ENCODE results near the gene CC2D1A. TPM values are rescaled to one million over a fixed set of nuclear protein-coding genes. Genes with fewer than 3 reads are reported as not detected.

Gene CC2D1A
- total RNA-seq, 1 donor from 2014 or later = 36.9 TPM

DNA sequence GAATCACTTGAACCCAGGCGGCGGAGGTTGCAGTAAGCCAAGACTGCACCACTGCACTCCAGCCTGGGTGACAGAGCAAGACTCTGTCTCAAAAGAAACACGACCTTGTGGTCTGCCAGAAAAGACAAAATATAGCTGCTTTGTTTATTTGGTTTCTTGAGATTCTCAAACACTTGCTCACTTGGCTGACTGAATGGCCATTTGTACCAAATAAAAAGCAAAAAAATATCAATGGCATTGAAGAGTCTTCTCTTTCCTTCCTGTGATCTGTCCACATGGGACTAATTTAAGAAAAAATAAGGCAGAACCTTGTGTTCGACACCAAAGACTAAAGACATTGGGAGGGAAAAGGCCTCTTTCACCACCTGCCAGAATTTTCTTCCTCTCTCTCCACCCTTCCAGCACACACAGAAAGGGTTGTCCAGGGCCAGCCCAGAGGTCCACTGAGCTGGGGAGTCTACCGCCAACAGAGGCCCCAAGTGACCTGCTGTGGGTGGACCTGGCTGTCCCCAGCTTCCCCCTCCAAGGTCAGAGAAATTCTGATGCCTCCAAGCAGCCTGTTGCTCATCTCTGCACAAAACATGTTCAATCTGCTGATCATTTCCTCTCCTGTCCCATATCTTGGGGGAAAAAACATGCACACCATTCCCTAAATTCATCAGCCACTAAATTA, 6.0 kb upstream of the CC2D1A start:
- no peak for DNase-seq (ENCODE audit: low spot score)
- Mint-ChIP-seq H3K4me1 (ENCODE audit: low read depth) (peaks cover 3% of the 10 kb centered on the region), H3K36me3 (ENCODE audit: low read depth) (peaks cover 3% of the 10 kb centered on the region), H3K9me3 (no peaks in the 10 kb centered on the region), H3K27me3 (ENCODE audit: low read depth) (no peaks in the 10 kb centered on the region), H3K27ac (no peak overlapping the region), H3K4me3 (ENCODE audit: low read depth) (no peak overlapping the region)
- intact Hi-C loops (cut with micrococcal nuclease) = no loop called here

DNA sequence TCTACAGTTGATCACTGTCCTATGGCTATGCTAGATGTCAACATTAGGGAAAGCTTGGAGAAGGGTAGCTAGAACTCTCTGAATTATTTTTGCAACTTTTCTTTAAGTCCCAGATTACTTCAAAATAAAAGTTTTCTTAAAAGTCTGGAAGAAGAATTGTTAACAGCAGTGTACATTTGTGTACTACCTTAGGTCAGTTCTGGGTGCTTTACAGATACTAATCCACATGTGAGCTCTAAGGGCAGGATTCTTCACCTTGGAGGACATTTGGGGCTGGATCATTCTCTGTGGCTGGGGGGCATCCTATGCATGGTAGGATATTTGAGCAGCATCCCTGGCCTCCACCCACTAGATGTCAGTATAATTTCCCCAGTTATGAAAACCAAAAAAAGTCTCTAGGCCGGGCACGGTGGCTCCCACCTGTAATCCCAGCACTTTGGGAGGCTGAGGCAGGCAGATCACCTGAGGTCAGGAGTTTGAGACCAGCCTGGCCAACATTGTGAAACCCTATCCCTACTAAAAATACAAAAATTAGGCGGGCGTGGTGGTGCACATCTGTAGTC, 2.9 kb upstream of the CC2D1A start:
- intact Hi-C loops (cut with micrococcal nuclease) = no loop called here
- Mint-ChIP-seq H3K36me3 (ENCODE audit: low read depth) (peaks cover 3% of the 10 kb centered on the region), H3K27me3 (ENCODE audit: low read depth) (no peaks in the 10 kb centered on the region), H3K9me3 (no peaks in the 10 kb centered on the region), H3K27ac (no peak overlapping the region), H3K4me1 (ENCODE audit: low read depth) (peaks cover 16% of the 10 kb centered on the region), H3K4me3 (ENCODE audit: low read depth) (no peak overlapping the region)
- DNase-seq (ENCODE audit: low spot score) = no peak

DNA sequence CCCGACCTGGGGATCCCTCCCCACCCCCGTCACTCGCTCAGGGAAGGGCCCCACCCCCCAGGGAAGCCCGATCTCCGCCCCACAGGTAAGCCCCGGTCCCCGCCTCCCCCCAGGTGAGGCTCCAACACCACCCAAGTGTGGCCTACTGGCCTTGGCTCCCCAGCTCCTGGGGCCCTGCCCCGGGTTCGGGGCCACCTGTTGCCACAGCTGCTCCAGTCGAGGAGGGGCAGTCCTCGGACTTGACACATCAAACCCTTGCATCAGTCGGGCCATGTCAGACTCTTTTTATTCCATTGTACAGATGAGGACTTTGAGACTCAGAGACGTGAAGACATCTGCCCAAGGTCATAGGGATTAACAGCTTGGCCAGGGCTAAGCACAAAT, 512 bp downstream of the CC2D1A start:
- H3K36me3 Mint-ChIP-seq (ENCODE audit: low read depth) = peaks cover 14% of the 10 kb centered on the region
- peaks cover 16% of the 10 kb centered on the region for H3K4me1 Mint-ChIP-seq (ENCODE audit: low read depth)
- H3K9me3 Mint-ChIP-seq = no peaks in the 10 kb centered on the region
- peak overlapping the region; percentile 82 for H3K4me3 Mint-ChIP-seq (ENCODE audit: low read depth)
- no peaks in the 10 kb centered on the region for H3K27me3 Mint-ChIP-seq (ENCODE audit: low read depth)
- DNase-seq (ENCODE audit: low spot score) = no peak
- peak overlapping the region; percentile 70 for H3K27ac Mint-ChIP-seq
- intact Hi-C loops (cut with micrococcal nuclease) = no loop called here

DNA sequence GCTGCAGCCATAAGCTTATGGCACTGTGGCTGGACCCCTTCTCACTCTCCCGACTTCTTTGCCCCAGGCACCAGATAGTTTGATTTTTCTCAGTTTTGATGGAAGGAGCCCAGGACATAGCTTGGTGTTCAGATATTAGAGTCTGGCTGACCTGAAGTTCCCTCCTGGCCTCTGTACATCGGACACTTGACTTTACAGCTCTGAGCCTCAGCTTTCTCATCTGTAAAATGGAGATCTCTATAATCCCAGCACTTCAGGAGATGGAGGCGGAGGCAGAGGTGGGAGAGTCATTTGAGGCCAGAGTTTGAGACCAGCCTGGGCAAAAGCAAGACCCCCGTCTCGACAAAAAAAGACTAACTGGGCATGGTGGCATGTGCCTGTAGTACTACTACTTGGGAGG, 909 bp downstream of the CC2D1A start:
- peaks cover 16% of the 10 kb centered on the region for H3K4me1 Mint-ChIP-seq (ENCODE audit: low read depth)
- peak overlapping the region; percentile 70 for H3K27ac Mint-ChIP-seq
- intact Hi-C loops (cut with micrococcal nuclease) = no loop called here
- H3K27me3 Mint-ChIP-seq (ENCODE audit: low read depth) = no peaks in the 10 kb centered on the region
- no peak for DNase-seq (ENCODE audit: low spot score)
- H3K36me3 Mint-ChIP-seq (ENCODE audit: low read depth) = peaks cover 15% of the 10 kb centered on the region
- no peaks in the 10 kb centered on the region for H3K9me3 Mint-ChIP-seq
- peak overlapping the region; percentile 82 for H3K4me3 Mint-ChIP-seq (ENCODE audit: low read depth)

DNA sequence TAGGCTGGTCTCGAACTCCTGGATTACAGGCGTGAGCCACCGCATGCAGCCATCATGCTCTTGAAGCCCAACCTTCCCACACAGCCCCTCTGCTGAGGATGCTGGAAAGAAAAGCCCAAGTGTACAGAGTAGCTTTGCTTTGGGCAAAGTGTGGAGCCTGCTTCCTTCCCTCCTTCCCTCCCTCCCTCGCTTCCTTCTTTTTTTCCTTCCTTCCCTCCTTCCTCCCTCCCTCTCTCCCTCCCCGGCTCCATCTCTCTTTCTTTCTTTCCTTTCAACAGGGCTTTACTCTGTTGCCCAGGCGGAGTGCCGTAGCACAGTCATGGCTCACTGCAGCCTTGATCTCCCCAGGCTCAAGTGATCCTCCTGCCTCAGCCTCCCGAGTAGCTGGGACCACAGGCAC, 2.7 kb downstream of the CC2D1A start:
- Mint-ChIP-seq H3K9me3 (no peaks in the 10 kb centered on the region), H3K4me3 (ENCODE audit: low read depth) (no peak overlapping the region), H3K27me3 (ENCODE audit: low read depth) (no peaks in the 10 kb centered on the region), H3K4me1 (ENCODE audit: low read depth) (peaks cover 16% of the 10 kb centered on the region), H3K36me3 (ENCODE audit: low read depth) (peaks cover 22% of the 10 kb centered on the region), H3K27ac (no peak overlapping the region)
- intact Hi-C loops (cut with micrococcal nuclease) = no loop called here
- DNase-seq (ENCODE audit: low spot score) = no peak

DNA sequence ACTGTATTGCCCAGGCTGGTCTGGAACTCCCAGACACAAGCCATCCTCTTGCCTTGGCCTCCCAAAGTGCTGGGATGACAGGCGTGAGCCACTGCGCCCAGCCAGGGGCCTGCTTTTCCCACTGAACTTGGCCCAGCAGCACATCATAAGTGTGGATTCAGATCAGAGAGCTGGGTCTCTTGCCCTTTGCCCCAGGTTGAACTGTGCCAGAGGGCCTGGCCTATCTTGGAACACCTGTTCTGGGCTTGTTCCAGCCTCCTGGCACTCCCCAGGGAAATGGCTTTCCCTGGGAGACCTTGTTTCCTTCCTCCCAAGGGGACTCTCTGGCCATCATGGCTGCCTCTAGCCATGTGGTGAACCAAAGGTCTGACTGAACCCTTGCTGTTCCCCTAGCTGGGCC, 3.4 kb downstream of the CC2D1A start:
- intact Hi-C loops (cut with micrococcal nuclease) = no loop called here
- DNase-seq (ENCODE audit: low spot score) = no peak
- Mint-ChIP-seq H3K27me3 (ENCODE audit: low read depth) (no peaks in the 10 kb centered on the region), H3K4me1 (ENCODE audit: low read depth) (peaks cover 16% of the 10 kb centered on the region), H3K27ac (no peak overlapping the region), H3K4me3 (ENCODE audit: low read depth) (no peak overlapping the region), H3K36me3 (ENCODE audit: low read depth) (peaks cover 22% of the 10 kb centered on the region), H3K9me3 (no peaks in the 10 kb centered on the region)

DNA sequence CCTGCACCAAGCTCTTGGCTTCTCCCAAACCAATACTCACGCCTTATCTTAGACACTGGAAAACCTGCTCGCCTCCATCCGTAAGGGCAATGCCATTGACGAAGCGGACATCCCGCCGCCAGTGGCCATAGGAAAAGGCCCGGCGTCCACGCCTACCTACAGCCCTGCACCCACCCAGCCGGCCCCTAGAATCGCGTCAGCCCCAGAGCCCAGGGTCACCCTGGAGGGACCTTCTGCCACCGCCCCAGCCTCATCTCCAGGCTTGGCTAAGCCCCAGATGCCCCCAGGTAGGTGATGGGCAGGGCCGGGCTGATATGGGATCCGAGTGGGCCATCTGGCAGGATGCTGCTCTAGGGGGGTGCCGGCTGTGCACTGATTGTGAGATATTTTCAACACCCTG, 7.4 kb downstream of the CC2D1A start:
- intact Hi-C loops (cut with micrococcal nuclease) = no loop called here
- no peak overlapping the region for H3K4me3 Mint-ChIP-seq (ENCODE audit: low read depth)
- H3K36me3 Mint-ChIP-seq (ENCODE audit: low read depth) = peaks cover 30% of the 10 kb centered on the region

DNA sequence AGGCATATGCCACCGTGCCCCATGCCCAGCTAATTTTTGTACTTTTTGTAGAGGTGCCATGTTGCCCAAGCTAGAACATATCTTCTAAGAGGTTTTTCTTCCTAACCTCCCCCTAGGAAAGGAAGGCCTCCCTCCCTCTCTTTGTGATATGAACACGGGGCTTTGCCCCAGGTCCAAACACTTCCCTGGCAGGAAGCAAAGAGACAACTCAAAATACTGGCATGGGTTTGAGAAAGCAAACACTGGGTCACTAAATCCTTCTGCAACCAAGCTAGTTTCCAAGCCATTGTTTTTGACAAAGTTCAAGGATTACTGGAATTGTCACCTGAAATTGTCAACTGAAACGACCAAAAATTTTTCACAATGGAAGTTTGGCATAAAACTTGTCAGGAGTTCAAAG, 8.8 kb downstream of the CC2D1A start:
- H3K27ac Mint-ChIP-seq = no peak overlapping the region
- intact Hi-C loops (cut with micrococcal nuclease) = no loop called here
- DNase-seq (ENCODE audit: low spot score) = no peak
- no peaks in the 10 kb centered on the region for H3K4me1 Mint-ChIP-seq (ENCODE audit: low read depth)
- H3K4me3 Mint-ChIP-seq (ENCODE audit: low read depth) = no peak overlapping the region
- no peaks in the 10 kb centered on the region for H3K27me3 Mint-ChIP-seq (ENCODE audit: low read depth)
- no peaks in the 10 kb centered on the region for H3K9me3 Mint-ChIP-seq
- H3K36me3 Mint-ChIP-seq (ENCODE audit: low read depth) = peaks cover 35% of the 10 kb centered on the region

More for the DNA sequence above, 7.4 kb downstream of the CC2D1A start:
- DNase-seq (ENCODE audit: low spot score) = no peak
- Mint-ChIP-seq H3K9me3 (no peaks in the 10 kb centered on the region), H3K27ac (no peak overlapping the region), H3K4me1 (ENCODE audit: low read depth) (no peaks in the 10 kb centered on the region), H3K27me3 (ENCODE audit: low read depth) (no peaks in the 10 kb centered on the region)

DNA sequence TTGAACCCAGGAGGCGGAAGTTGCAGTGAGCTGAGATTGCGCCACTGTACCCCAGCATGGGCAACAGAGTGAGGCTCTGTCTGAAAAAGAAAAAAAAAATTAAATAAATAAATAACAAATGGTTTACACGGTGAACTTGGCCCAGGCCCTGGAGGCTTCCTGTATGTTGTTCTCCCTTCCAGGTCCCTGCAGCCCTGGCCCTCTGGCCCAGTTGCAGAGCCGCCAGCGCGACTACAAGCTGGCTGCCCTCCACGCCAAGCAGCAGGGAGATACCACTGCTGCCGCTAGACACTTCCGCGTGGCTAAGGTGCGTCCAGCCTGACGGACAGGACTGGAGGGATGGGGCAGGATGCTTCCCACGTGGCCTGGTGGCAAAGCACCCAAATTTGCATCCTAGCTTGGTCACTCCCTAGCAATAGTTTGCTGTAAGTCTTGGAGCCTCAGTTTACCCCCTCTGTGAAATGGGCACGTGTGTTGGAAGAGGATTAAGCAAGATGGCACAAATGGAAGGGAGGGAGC, 11.9 kb downstream of the CC2D1A start:
- Mint-ChIP-seq H3K9me3 (peaks cover 10% of the 10 kb centered on the region), H3K27ac (no peak overlapping the region), H3K36me3 (ENCODE audit: low read depth) (peaks cover 53% of the 10 kb centered on the region), H3K27me3 (ENCODE audit: low read depth) (no peaks in the 10 kb centered on the region), H3K4me1 (ENCODE audit: low read depth) (no peaks in the 10 kb centered on the region), H3K4me3 (ENCODE audit: low read depth) (no peak overlapping the region)
- intact Hi-C loops (cut with micrococcal nuclease) = no loop called here
- DNase-seq (ENCODE audit: low spot score) = no peak

DNA sequence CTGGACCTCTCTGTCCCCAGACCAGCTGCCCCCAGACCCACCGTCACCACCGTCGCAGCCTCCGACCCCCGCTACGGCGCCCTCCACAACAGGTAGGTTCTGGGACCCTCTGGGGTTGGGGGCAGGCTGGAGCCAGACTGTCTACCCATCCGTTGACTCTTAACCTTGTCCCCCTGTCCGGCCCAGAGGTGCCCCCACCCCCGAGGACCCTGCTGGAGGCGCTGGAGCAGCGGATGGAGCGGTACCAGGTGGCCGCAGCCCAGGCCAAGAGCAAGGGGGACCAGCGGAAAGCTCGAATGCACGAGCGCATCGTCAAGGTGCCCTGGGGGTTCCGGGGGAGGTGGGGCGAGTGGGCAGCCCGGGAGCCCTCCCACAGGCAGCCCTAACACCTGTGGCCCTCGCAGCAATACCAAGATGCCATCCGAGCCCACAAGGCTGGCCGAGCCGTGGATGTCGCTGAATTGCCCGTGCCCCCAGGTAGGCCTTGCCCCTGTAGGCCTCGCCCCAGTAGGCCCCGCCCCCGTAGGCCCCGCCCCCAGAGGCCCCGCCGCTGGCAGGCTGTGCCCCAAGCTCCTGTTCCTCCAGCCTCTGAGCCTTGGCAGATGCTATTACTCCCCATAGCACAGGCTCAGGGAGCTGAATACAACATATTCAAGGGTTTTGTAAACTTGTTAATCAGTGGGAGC, 12.9 kb downstream of the CC2D1A start:
- H3K4me1 Mint-ChIP-seq (ENCODE audit: low read depth) = no peaks in the 10 kb centered on the region
- peaks cover 10% of the 10 kb centered on the region for H3K9me3 Mint-ChIP-seq
- H3K4me3 Mint-ChIP-seq (ENCODE audit: low read depth) = no peak overlapping the region
- no peak for DNase-seq (ENCODE audit: low spot score)
- no peak overlapping the region for H3K27ac Mint-ChIP-seq
- no peaks in the 10 kb centered on the region for H3K27me3 Mint-ChIP-seq (ENCODE audit: low read depth)
- intact Hi-C loops (cut with micrococcal nuclease) = no loop called here
- H3K36me3 Mint-ChIP-seq (ENCODE audit: low read depth) = peaks cover 58% of the 10 kb centered on the region

DNA sequence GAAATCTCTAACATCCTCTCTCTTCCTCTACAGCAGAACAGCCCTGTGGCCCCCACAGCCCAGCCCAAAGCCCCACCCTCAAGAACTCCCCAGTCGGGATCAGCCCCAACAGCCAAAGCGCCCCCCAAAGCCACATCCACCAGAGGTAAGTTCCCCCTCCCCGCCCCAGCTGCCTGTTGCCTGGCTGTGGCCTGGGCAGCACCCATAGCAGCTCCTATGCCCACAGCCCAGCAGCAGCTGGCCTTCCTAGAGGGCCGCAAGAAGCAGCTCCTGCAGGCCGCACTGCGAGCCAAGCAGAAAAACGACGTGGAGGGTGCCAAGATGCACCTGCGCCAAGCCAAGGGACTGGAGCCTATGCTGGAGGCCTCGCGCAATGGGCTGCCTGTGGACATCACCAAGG, 14.5 kb downstream of the CC2D1A start:
- Mint-ChIP-seq H3K4me3 (ENCODE audit: low read depth) (no peak overlapping the region), H3K9me3 (peaks cover 10% of the 10 kb centered on the region), H3K36me3 (ENCODE audit: low read depth) (peaks cover 60% of the 10 kb centered on the region), H3K27ac (no peak overlapping the region), H3K4me1 (ENCODE audit: low read depth) (no peaks in the 10 kb centered on the region), H3K27me3 (ENCODE audit: low read depth) (no peaks in the 10 kb centered on the region)
- intact Hi-C loops (cut with micrococcal nuclease) = no loop called here
- DNase-seq (ENCODE audit: low spot score) = no peak

DNA sequence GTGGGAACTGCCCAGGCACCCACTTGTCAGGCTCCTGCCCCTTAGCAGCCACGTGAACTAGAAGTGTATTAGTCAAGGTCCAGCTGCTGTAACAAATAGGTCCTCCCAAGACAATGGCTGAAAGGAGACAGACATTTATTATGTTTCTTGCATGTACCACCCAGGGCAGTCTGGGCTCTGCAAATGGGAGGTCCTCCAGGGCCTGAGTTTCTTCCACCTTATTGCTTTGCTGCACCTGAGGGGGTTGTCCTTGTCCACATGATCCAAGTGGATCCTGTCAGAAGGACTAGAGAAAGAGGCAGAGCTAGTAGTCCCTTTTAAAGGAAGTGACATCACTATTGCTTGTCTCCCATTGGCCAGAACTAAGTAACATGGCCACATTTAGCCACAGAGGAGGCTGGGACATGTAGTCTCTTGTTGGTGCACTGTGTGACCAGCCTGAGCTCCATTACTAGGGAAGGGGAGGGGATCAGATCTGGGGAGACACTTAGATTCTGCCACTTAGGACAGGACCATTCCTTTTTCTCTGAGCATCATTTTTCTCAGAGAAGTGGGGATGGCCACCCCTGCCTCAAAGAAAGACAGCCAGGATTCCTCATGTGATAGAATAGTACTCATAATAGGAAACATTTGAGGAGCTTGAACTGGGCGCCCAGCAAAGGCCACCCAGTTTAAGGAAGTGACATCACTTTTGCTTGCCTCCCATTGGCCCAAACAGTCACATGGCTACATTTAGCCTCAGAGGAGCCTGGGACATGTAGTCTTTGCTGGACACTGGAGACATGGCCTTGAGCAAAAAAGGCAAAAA, 15.1 kb downstream of the CC2D1A start:
- H3K9me3 Mint-ChIP-seq = peaks cover 10% of the 10 kb centered on the region
- H3K4me3 Mint-ChIP-seq (ENCODE audit: low read depth) = no peak overlapping the region
- H3K4me1 Mint-ChIP-seq (ENCODE audit: low read depth) = no peaks in the 10 kb centered on the region
- H3K27ac Mint-ChIP-seq = peak overlapping the region; percentile 58
- H3K36me3 Mint-ChIP-seq (ENCODE audit: low read depth) = peaks cover 57% of the 10 kb centered on the region
- H3K27me3 Mint-ChIP-seq (ENCODE audit: low read depth) = no peaks in the 10 kb centered on the region
- no peak for DNase-seq (ENCODE audit: low spot score)
- intact Hi-C loops (cut with micrococcal nuclease) = no loop called here

Data from activated T-helper 2 cell treated with anti-CD3 and anti-CD28 coated beads, Interferon-gamma antibody, Interleukin-2, Interleukin-4, amounts not matched to agents 10 μg/mL and 5 μg/mL and 100 μg/mL, durations not matched to agents 14 hours and 24 hours and 36 hours (primary cell).